Caco-2 (cell line): ENCODE results near the gene EEF1AKMT2. TPM values are rescaled to one million over a fixed set of nuclear protein-coding genes. Genes with fewer than 3 reads are reported as not detected.

Experiments
- BruUV-seq: library from RNA; stranded (reverse); fragments of 400-500 nt; replicated peaks from 2 replicates; lab custom pipeline; 2021; lab: Mats Ljungman, UMichigan
- CTCF ChIA-PET: fragments of 300-600 bp; sonication (Branson Sonifier 250); formaldehyde crosslinking; loops from one replicate; lab custom pipeline; 2022; ENCODE audit warnings: antibody characterized with exemption; lab: Charles Lee
- POLR2A ChIA-PET: fragments of 300-600 bp; sonication (Branson Sonifier 250); formaldehyde crosslinking; loops from one replicate; lab custom pipeline; 2022; ENCODE audit warnings: antibody characterized with exemption; lab: Charles Lee
- DNase-seq, 2 experiments: peaks; one replicate each; pipeline versions ENCODE4 v3.0.0 to v3.0.0-alpha.2; 2020 to 2022
- H3K27me3 ChIP-seq: replicated peaks from 2 replicates; pipeline ENCODE4 v1.6.0; 2011; ENCODE audit warnings: low read length; ENCODE audit not compliant: control insufficient read depth, insufficient read depth
- H3K36me3 ChIP-seq: 2 replicates; pipeline ENCODE4 v1.5.1; 2011; ENCODE audit warnings: low read length; ENCODE audit not compliant: control insufficient read depth, insufficient read depth
- H3K4me1 ChIP-seq: fragments of 250-450 bp; sonication (Bioruptor Pico); 2 replicates; pipeline ENCODE4 v1.5.1; 2020; ENCODE audit warnings: mild to moderate bottlenecking
- H3K4me3 ChIP-seq: 2 replicates; pipeline ENCODE4 v1.5.1; 2011; ENCODE audit warnings: low read depth, mild to moderate bottlenecking, control low read depth, low read length
- H3K9me3 ChIP-seq: fragments of 250-450 bp; sonication (Bioruptor Pico); 2 replicates; pipeline ENCODE4 v1.5.1; 2020; ENCODE audit warnings: mild to moderate bottlenecking, moderate library complexity
- H3K27ac Mint-ChIP-seq: one replicate; pipeline ENCODE4 v1.8.0; 2022; ENCODE audit warnings: mixed read lengths; ENCODE audit not compliant: unreplicated experiment
- H3K27me3 Mint-ChIP-seq: one replicate; pipeline ENCODE4 v1.8.0; 2022; ENCODE audit warnings: mixed read lengths; ENCODE audit not compliant: insufficient read depth, unreplicated experiment
- H3K36me3 Mint-ChIP-seq: one replicate; pipeline ENCODE4 v1.8.0; 2022; ENCODE audit warnings: mild to moderate bottlenecking, mixed read lengths; ENCODE audit not compliant: insufficient read depth, unreplicated experiment
- H3K4me1 Mint-ChIP-seq: one replicate; pipeline ENCODE4 v1.8.0; 2022; ENCODE audit warnings: low read depth, mixed read lengths; ENCODE audit not compliant: unreplicated experiment
- H3K4me3 Mint-ChIP-seq: one replicate; pipeline ENCODE4 v1.8.0; 2022; ENCODE audit warnings: mild to moderate bottlenecking, moderate library complexity, mixed read lengths; ENCODE audit not compliant: unreplicated experiment
- H3K9me3 Mint-ChIP-seq: one replicate; pipeline ENCODE4 v1.8.0; 2022; ENCODE audit warnings: mixed read lengths; ENCODE audit not compliant: unreplicated experiment
- intact Hi-C: fragments of 100-400 bp; cut with micrococcal nuclease; formaldehyde crosslinking; loops from one replicate; pipeline ENCODE4 v1.10.0; 2022; ENCODE audit not compliant: unreplicated experiment
- total RNA-seq: library from RNA; stranded (reverse); gene quantifications from 2 replicates; pipeline ENCODE4 v1.2.3, GENCODE V29; 2022
- TF ChIP-seq, protein P1 (sequence below), 2 experiments: fragments of 200-600 bp in 1 of 2; IDR thresholded peaks; 1 replicate in 1 of 2; 2 replicates in 1 of 2; pipeline versions ENCODE4 v1.5.1 to v1.8.0; 2011 to 2022; ENCODE audit warnings: antibody characterized with exemption in 1 of 2, control low read depth in 1 of 2, inconsistent platforms in 1 of 2, low read depth in 1 of 2, low read length in 1 of 2, mild to moderate bottlenecking in 1 of 2, moderate library complexity in 1 of 2; ENCODE audit not compliant: insufficient read depth in 1 of 2, severe bottlenecking in 1 of 2, unreplicated experiment in 1 of 2

Gene EEF1AKMT2
- total RNA-seq, 1 experiment from 2014 or later: 29.9 TPM

DNA sequence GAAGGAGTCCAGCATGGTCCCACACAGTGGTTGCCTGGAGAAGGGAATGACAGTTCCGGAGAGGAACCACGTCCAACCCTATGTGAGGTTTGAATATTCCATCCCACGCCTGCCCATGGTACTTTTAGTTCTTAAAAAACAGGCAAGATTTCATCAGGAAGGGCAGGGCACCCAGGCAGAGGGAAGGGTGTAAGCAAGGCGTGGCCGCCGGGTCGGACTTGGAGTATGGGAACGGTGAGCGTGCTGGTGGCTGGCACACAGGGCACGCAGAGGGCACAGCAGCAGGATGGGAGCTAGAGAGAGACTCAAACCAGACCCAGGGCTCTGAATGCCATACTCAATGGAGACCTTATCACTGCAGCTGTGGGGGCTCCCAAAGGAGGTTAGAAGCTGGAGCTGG lies 81.8 kb downstream of the EEF1AKMT2 start:
- H3K4me1 ChIP-seq: no peaks in the 10 kb centered on the region
- no peak overlapping the region for H3K4me3 ChIP-seq
- Mint-ChIP-seq H3K27me3 (no peaks in the 10 kb centered on the region), H3K27ac (no peak overlapping the region), H3K4me3 (no peak overlapping the region), H3K9me3 (no peaks in the 10 kb centered on the region), H3K4me1 (no peaks in the 10 kb centered on the region), H3K36me3 (no peaks in the 10 kb centered on the region)
- TF ChIP-seq, protein P1, sequence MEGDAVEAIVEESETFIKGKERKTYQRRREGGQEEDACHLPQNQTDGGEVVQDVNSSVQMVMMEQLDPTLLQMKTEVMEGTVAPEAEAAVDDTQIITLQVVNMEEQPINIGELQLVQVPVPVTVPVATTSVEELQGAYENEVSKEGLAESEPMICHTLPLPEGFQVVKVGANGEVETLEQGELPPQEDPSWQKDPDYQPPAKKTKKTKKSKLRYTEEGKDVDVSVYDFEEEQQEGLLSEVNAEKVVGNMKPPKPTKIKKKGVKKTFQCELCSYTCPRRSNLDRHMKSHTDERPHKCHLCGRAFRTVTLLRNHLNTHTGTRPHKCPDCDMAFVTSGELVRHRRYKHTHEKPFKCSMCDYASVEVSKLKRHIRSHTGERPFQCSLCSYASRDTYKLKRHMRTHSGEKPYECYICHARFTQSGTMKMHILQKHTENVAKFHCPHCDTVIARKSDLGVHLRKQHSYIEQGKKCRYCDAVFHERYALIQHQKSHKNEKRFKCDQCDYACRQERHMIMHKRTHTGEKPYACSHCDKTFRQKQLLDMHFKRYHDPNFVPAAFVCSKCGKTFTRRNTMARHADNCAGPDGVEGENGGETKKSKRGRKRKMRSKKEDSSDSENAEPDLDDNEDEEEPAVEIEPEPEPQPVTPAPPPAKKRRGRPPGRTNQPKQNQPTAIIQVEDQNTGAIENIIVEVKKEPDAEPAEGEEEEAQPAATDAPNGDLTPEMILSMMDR (IDR thresholded peaks at IDR 0.05; ENCODE audit: insufficient read depth in 1 of 2, low read depth in 1 of 2, low read length in 1 of 2, severe bottlenecking in 1 of 2, unreplicated experiment in 1 of 2): no peak
- no TSS peak for BruUV-seq
- ChIA-PET CTCF (no interaction called here), POLR2A (no interaction called here)
- intact Hi-C loops: no loop called here
- no peaks in the 10 kb centered on the region for H3K9me3 ChIP-seq
- peaks cover 2% of the 10 kb centered on the region; the same call in 1 of the 2 replicates for H3K36me3 ChIP-seq
- H3K27me3 ChIP-seq: no peaks in the 10 kb centered on the region
- no peak for DNase-seq

DNA sequence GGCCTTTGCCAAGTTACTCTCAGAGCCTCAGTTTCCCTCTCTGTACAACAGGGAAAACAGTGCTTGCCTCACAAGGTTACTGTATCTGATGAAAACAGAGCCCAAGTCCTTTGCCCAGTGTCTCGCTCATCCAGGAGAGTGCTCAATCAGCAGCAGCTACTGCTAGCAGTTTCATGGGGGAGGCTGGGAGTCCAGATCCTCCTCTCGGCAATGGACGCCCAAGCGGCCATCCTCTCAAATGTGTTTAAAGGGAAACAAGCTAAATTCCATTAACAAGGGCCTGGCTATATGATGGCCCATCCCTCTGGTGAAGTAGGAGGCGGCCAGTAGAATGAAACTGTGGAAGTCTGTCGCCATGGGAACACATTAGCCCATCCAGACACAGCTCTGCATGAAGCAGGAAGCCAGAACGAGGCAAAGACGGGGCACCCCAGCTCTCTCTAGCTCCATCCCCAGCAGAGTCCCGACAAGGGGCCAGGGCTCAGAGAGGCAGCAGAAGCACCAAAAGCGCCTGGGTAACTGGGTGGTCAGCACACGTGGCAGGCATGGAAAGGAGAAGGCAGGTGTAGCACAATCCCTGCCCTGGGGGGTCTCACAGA lies 82.7 kb downstream of the EEF1AKMT2 start:
- H3K4me1 Mint-ChIP-seq: no peaks in the 10 kb centered on the region
- no peak for DNase-seq
- no peak overlapping the region for H3K27ac Mint-ChIP-seq
- H3K4me3 Mint-ChIP-seq: no peak overlapping the region
- no peaks in the 10 kb centered on the region for H3K9me3 ChIP-seq
- ChIA-PET CTCF (no interaction called here), POLR2A (no interaction called here)
- intact Hi-C loops: no loop called here
- H3K36me3 Mint-ChIP-seq: no peaks in the 10 kb centered on the region
- peaks cover 2% of the 10 kb centered on the region; the same call in 1 of the 2 replicates for H3K36me3 ChIP-seq
- no peaks in the 10 kb centered on the region for H3K27me3 Mint-ChIP-seq
- H3K27me3 ChIP-seq: no peaks in the 10 kb centered on the region
- BruUV-seq: no TSS peak
- no peaks in the 10 kb centered on the region for H3K4me1 ChIP-seq
- no peak overlapping the region for H3K4me3 ChIP-seq
- no peaks in the 10 kb centered on the region for H3K9me3 Mint-ChIP-seq
- TF ChIP-seq, protein P1 (IDR thresholded peaks at IDR 0.05; ENCODE audit: insufficient read depth in 1 of 2, low read depth in 1 of 2, low read length in 1 of 2, severe bottlenecking in 1 of 2, unreplicated experiment in 1 of 2): no peak

DNA sequence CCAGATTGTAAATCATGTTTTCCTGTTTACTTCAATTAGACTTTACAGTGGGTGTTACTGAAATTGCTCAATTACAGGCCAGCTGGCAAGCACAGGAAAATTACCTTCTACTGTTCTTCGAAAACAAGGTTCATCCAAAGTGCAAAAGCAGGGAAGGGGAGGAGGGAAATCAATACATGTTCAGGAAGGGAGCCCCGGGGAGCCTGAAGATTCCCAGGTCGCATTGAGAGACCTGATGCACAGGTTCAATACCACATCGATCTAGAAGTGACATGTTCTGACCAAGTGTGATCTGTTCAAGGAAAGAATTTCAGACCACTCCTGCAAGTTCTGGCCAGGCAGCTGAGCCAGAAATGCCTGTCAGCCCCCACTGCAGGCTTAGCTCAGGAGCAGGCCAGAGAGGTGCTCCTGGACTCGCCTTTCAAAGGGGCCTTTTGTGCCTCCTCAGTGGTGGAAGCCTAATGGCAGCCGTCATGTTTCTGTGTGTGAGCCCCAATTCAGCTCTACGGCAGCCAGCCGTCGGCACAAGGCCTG lies 83.4 kb downstream of the EEF1AKMT2 start:
- H3K27me3 Mint-ChIP-seq: no peaks in the 10 kb centered on the region
- H3K4me3 Mint-ChIP-seq: no peak overlapping the region
- DNase-seq: no peak
- no peaks in the 10 kb centered on the region for H3K27me3 ChIP-seq
- H3K9me3 Mint-ChIP-seq: no peaks in the 10 kb centered on the region
- H3K36me3 Mint-ChIP-seq: no peaks in the 10 kb centered on the region
- ChIA-PET CTCF (no interaction called here), POLR2A (no interaction called here)
- peaks cover 2% of the 10 kb centered on the region; the same call in 1 of the 2 replicates for H3K36me3 ChIP-seq
- no TSS peak for BruUV-seq
- TF ChIP-seq, protein P1 (IDR thresholded peaks at IDR 0.05; ENCODE audit: insufficient read depth in 1 of 2, low read depth in 1 of 2, low read length in 1 of 2, severe bottlenecking in 1 of 2, unreplicated experiment in 1 of 2): no peak
- intact Hi-C loops: no loop called here
- no peak overlapping the region for H3K4me3 ChIP-seq
- H3K4me1 ChIP-seq: no peaks in the 10 kb centered on the region
- peaks cover 3% of the 10 kb centered on the region for H3K4me1 Mint-ChIP-seq
- no peak overlapping the region for H3K27ac Mint-ChIP-seq
- H3K9me3 ChIP-seq: no peaks in the 10 kb centered on the region

Other genes starting within 250 kb of the EEF1AKMT2 start
- gene FAM53B, start 47.5 kb downstream of the EEF1AKMT2 start, total RNA-seq: 13.6 and 13.7 TPM in 2 replicates
- 15.5 and 16.8 TPM in 2 replicates for gene ABRAXAS2, start 9.9 kb upstream of the EEF1AKMT2 start, total RNA-seq
- gene ZRANB1, start 150.2 kb upstream of the EEF1AKMT2 start, total RNA-seq: 24.6 and 27.7 TPM in 2 replicates